Measurements from ENCODE around the gene PTPN14.

The PTPN14 gene

DNA sequence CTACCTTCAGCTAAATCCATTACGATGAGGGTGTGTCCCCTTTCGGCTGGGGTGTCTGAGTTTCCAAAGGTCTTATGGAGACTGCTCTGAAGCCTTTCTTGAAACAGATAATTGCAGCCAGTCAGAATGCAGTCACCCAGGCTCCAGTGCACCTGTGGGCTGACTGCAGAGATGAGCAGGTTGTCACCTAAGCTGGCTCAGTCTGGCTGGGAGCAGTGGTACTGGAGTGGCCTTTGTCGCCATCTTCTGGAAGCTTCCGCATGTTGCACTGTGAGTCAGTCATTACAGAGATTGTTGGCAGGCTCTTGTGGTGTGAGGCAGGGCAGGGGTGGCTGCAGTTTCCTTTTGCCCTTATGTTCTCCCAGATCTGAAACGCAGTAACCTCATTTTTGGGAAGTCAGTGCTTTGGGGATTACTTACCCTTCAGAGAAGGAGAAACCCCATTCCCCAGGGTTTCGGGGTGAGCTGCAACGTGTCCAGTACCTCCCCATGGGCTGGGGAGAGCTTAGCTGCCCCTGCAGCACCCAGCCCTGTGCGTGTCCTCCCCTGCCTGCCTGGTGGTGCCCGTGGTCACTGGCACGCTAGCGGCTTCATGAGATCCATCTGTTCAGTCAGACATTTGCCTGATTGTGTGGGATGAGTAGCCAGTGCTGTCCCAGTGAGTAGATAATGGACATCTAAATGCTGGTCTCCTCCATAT is 222.5 kb downstream of the PTPN14 start:
- peak; percentile 91 for ATAC-seq

DNA sequence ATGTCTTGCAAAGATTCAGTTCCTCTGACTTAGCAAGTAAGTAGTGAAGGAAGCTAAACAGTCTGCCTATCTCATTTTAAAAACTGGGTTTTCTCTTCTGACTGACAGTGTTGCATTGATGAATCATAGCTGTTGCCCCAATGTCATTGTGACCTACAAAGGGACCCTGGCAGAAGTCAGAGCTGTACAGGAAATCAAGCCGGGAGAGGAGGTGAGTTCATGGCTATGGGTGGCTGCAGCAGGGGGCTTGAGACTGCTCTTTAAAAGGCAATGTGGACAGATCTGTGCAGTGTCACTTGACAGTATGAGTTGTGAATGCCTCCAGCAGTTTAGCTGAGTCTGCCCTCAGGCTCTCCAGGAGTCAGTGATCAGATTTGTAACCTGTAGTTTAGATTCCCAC is 223.9 kb downstream of the PTPN14 start:
- TF ChIP-seq ARNTL (CRISPR knock-in tag; IDR thresholded peaks at IDR 0.05; ENCODE audit: borderline replicate concordance, low read depth) (no peak), PPARA (CRISPR knock-in tag; IDR thresholded peaks at IDR 0.05; ENCODE audit: borderline replicate concordance) (no peak), SNAI2 (CRISPR knock-in tag; IDR thresholded peaks at IDR 0.05) (no peak), ISL1 (CRISPR knock-in tag; IDR thresholded peaks at IDR 0.05) (no peak), ZNF565 (CRISPR knock-in tag; conservative IDR thresholded peaks at IDR 0.05; ENCODE audit: low read depth) (no peak), ZFP3 (CRISPR knock-in tag; IDR thresholded peaks at IDR 0.05) (no peak), ESRRG (CRISPR knock-in tag; IDR thresholded peaks at IDR 0.05) (no peak), TOX (CRISPR knock-in tag; IDR thresholded peaks at IDR 0.05; ENCODE audit: borderline replicate concordance) (no peak), ZNF8 (CRISPR knock-in tag; IDR thresholded peaks at IDR 0.05) (no peak), GLIS3 (CRISPR knock-in tag; IDR thresholded peaks at IDR 0.05) (no peak), ZNF70 (CRISPR knock-in tag; IDR thresholded peaks at IDR 0.05) (no peak), TCF4 (CRISPR knock-in tag; IDR thresholded peaks at IDR 0.05; ENCODE audit: borderline replicate concordance) (no peak), OSR1 (CRISPR knock-in tag; IDR thresholded peaks at IDR 0.05) (no peak), ZFP30 (CRISPR knock-in tag; IDR thresholded peaks at IDR 0.05) (no peak), RARB (CRISPR knock-in tag; IDR thresholded peaks at IDR 0.05) (no peak), BACH2 (CRISPR knock-in tag; IDR thresholded peaks at IDR 0.05; ENCODE audit: borderline replicate concordance) (no peak)
- TF ChIP-seq, protein P1, sequence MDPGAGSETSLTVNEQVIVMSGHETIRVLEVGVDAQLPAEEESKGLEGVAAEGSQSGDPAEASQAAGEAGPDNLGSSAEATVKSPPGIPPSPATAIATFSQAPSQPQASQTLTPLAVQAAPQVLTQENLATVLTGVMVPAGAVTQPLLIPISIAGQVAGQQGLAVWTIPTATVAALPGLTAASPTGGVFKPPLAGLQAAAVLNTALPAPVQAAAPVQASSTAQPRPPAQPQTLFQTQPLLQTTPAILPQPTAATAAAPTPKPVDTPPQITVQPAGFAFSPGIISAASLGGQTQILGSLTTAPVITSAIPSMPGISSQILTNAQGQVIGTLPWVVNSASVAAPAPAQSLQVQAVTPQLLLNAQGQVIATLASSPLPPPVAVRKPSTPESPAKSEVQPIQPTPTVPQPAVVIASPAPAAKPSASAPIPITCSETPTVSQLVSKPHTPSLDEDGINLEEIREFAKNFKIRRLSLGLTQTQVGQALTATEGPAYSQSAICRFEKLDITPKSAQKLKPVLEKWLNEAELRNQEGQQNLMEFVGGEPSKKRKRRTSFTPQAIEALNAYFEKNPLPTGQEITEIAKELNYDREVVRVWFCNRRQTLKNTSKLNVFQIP (CRISPR knock-in tag; IDR thresholded peaks at IDR 0.05; ENCODE audit: borderline replicate concordance, low read depth): no peak
- TF ChIP-seq, protein P2, sequence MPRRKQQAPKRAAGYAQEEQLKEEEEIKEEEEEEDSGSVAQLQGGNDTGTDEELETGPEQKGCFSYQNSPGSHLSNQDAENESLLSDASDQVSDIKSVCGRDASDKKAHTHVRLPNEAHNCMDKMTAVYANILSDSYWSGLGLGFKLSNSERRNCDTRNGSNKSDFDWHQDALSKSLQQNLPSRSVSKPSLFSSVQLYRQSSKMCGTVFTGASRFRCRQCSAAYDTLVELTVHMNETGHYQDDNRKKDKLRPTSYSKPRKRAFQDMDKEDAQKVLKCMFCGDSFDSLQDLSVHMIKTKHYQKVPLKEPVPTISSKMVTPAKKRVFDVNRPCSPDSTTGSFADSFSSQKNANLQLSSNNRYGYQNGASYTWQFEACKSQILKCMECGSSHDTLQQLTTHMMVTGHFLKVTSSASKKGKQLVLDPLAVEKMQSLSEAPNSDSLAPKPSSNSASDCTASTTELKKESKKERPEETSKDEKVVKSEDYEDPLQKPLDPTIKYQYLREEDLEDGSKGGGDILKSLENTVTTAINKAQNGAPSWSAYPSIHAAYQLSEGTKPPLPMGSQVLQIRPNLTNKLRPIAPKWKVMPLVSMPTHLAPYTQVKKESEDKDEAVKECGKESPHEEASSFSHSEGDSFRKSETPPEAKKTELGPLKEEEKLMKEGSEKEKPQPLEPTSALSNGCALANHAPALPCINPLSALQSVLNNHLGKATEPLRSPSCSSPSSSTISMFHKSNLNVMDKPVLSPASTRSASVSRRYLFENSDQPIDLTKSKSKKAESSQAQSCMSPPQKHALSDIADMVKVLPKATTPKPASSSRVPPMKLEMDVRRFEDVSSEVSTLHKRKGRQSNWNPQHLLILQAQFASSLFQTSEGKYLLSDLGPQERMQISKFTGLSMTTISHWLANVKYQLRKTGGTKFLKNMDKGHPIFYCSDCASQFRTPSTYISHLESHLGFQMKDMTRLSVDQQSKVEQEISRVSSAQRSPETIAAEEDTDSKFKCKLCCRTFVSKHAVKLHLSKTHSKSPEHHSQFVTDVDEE (CRISPR knock-in tag; IDR thresholded peaks at IDR 0.05): no peak
- TF ChIP-seq, protein P3, sequence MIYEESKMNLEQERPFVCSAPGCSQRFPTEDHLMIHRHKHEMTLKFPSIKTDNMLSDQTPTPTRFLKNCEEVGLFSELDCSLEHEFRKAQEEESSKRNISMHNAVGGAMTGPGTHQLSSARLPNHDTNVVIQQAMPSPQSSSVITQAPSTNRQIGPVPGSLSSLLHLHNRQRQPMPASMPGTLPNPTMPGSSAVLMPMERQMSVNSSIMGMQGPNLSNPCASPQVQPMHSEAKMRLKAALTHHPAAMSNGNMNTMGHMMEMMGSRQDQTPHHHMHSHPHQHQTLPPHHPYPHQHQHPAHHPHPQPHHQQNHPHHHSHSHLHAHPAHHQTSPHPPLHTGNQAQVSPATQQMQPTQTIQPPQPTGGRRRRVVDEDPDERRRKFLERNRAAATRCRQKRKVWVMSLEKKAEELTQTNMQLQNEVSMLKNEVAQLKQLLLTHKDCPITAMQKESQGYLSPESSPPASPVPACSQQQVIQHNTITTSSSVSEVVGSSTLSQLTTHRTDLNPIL (CRISPR knock-in tag; IDR thresholded peaks at IDR 0.05; ENCODE audit: low read depth): no peak
- no peak for ATAC-seq

More for the DNA sequence above, 222.5 kb downstream of the PTPN14 start:
- TF ChIP-seq SNAI2 (CRISPR knock-in tag; IDR thresholded peaks at IDR 0.05) (no peak), PPARA (CRISPR knock-in tag; IDR thresholded peaks at IDR 0.05; ENCODE audit: borderline replicate concordance) (no peak), ZNF8 (CRISPR knock-in tag; IDR thresholded peaks at IDR 0.05) (no peak), ZNF70 (CRISPR knock-in tag; IDR thresholded peaks at IDR 0.05) (no peak), ESRRG (CRISPR knock-in tag; IDR thresholded peaks at IDR 0.05) (no peak), ZFP3 (CRISPR knock-in tag; IDR thresholded peaks at IDR 0.05) (no peak), GLIS3 (CRISPR knock-in tag; IDR thresholded peaks at IDR 0.05) (no peak), ISL1 (CRISPR knock-in tag; IDR thresholded peaks at IDR 0.05) (no peak), ZC3H10 (CRISPR knock-in tag; IDR thresholded peaks at IDR 0.05) (no peak), BACH2 (CRISPR knock-in tag; IDR thresholded peaks at IDR 0.05; ENCODE audit: borderline replicate concordance) (no peak), ZFP30 (CRISPR knock-in tag; IDR thresholded peaks at IDR 0.05) (no peak), RARB (CRISPR knock-in tag; IDR thresholded peaks at IDR 0.05) (no peak), ZNF565 (CRISPR knock-in tag; conservative IDR thresholded peaks at IDR 0.05; ENCODE audit: low read depth) (no peak)
- TF ChIP-seq, protein P4, sequence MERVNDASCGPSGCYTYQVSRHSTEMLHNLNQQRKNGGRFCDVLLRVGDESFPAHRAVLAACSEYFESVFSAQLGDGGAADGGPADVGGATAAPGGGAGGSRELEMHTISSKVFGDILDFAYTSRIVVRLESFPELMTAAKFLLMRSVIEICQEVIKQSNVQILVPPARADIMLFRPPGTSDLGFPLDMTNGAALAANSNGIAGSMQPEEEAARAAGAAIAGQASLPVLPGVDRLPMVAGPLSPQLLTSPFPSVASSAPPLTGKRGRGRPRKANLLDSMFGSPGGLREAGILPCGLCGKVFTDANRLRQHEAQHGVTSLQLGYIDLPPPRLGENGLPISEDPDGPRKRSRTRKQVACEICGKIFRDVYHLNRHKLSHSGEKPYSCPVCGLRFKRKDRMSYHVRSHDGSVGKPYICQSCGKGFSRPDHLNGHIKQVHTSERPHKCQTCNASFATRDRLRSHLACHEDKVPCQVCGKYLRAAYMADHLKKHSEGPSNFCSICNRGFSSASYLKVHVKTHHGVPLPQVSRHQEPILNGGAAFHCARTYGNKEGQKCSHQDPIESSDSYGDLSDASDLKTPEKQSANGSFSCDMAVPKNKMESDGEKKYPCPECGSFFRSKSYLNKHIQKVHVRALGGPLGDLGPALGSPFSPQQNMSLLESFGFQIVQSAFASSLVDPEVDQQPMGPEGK (CRISPR knock-in tag; IDR thresholded peaks at IDR 0.05; ENCODE audit: borderline replicate concordance): no peak
- TF ChIP-seq, protein P1 (CRISPR knock-in tag; IDR thresholded peaks at IDR 0.05; ENCODE audit: borderline replicate concordance, low read depth): no peak

Measured in SK-N-SH treated with all-trans-retinoic acid at 6 μM for 48 hours (cell line).